HG02885 (cell line): Measurements from ENCODE around the gene THOC2.
A peak's percentile ranks its signal among the peaks of the same experiment; 100 is the strongest.
"Not testable (repeated sequence)": the region's sequence is repeated elsewhere in the genome, so short reads cannot be mapped to it uniquely, and the experiment has no call there.

Experiments used
- ATAC-seq: cut with Tn5 transposase; IDR thresholded peaks from one replicate; pipeline ENCODE4 v1.9.1; 2021; ENCODE audit warnings: mild to moderate bottlenecking; ENCODE audit not compliant: unreplicated experiment, poor library complexity

The THOC2 gene

GRCh38 chrX:123675154-123675553, 57.7 kb downstream of the THOC2 start:
- ATAC-seq, result no peak

- peak; percentile 68 for ATAC-seq
Observed at GRCh38 chrX:123673813-123674212, 59.0 kb downstream of the THOC2 start.

- no peak for ATAC-seq
Observed at GRCh38 chrX:123665197-123665596, 67.7 kb downstream of the THOC2 start.

GRCh38 chrX:123664467-123665167, 68.2 kb downstream of the THOC2 start:
- not testable (repeated sequence) for ATAC-seq

- not testable (repeated sequence) for ATAC-seq
Observed at GRCh38 chrX:123663720-123664119, 69.1 kb downstream of the THOC2 start.

- ATAC-seq, result not testable (repeated sequence)
Observed at GRCh38 chrX:123656507-123656906, 76.3 kb downstream of the THOC2 start.

GRCh38 chrX:123648811-123649181, 84.1 kb downstream of the THOC2 start:
- ATAC-seq, result not testable (repeated sequence)

GRCh38 chrX:123648028-123648810, 84.6 kb downstream of the THOC2 start:
- ATAC-seq, result no peak

GRCh38 chrX:123647244-123647643, 85.6 kb downstream of the THOC2 start:
- ATAC-seq, result no peak

GRCh38 chrX:123629502-123629901, 103.3 kb downstream of the THOC2 start:
- ATAC-seq, result no peak

- no peak for ATAC-seq
Observed at GRCh38 chrX:123626962-123627361, 105.9 kb downstream of the THOC2 start.

GRCh38 chrX:123625952-123626351, 106.9 kb downstream of the THOC2 start:
- ATAC-seq, result peak; percentile 71

GRCh38 chrX:123625477-123625876, 107.4 kb downstream of the THOC2 start:
- no peak for ATAC-seq

- no peak for ATAC-seq
Observed at GRCh38 chrX:123617007-123617406, 115.8 kb downstream of the THOC2 start.

- no peak for ATAC-seq
Observed at GRCh38 chrX:123610915-123611314, 121.9 kb downstream of the THOC2 start.

GRCh38 chrX:123607806-123608205, 125.0 kb downstream of the THOC2 start:
- ATAC-seq, result no peak

- ATAC-seq, result no peak
Observed at GRCh38 chrX:123607270-123607669, 125.6 kb downstream of the THOC2 start.

GRCh38 chrX:123603491-123603890, 129.4 kb downstream of the THOC2 start:
- no peak for ATAC-seq

GRCh38 chrX:123601437-123601836, 131.4 kb downstream of the THOC2 start:
- no peak for ATAC-seq

- no peak for ATAC-seq
Observed at GRCh38 chrX:123600181-123600580, 132.7 kb downstream of the THOC2 start.

GRCh38 chrX:123590842-123591486, 141.9 kb downstream of the THOC2 start:
- peak; percentile 71 for ATAC-seq
